GM23338 (cell line): ENCODE data around the gene BBX. TPM values are rescaled to one million over a fixed set of nuclear protein-coding genes. Genes with fewer than 3 reads are reported as not detected.

Source experiments
- ATAC-seq: fragments of 200-7000 bp; cut with Tn5 transposase; 3 replicates; pipeline ENCODE4 v1.9.1; 2020
- DNase-seq: peaks from one replicate; pipeline ENCODE4 v3.0.0-alpha.2; 2015; ENCODE audit warnings: low spot score
- H2AFZ ChIP-seq: fragments of 200-600 bp; sonication (generic); 2 replicates; pipeline ENCODE4 v1.8.0; 2016; ENCODE audit warnings: antibody characterized with exemption, mild to moderate bottlenecking, moderate library complexity
- H3F3A ChIP-seq: fragments of 200-600 bp; sonication (generic); replicated peaks from 2 replicates; pipeline ENCODE4 v1.8.0; 2017; ENCODE audit warnings: antibody characterized with exemption, mixed run types, low read depth
- H3K27ac ChIP-seq: fragments of 200-600 bp; sonication (generic); 2 replicates; pipeline ENCODE4 v1.6.1; 2016; ENCODE audit warnings: low read depth
- H3K27me3 ChIP-seq: fragments of 200-600 bp; sonication (generic); 2 replicates; pipeline ENCODE4 v1.8.0; 2016; ENCODE audit warnings: mild to moderate bottlenecking, mixed run types, moderate library complexity; ENCODE audit not compliant: insufficient read depth
- H3K36me3 ChIP-seq: fragments of 200-600 bp; sonication (generic); 2 replicates; pipeline ENCODE4 v1.8.0; 2016; ENCODE audit warnings: mild to moderate bottlenecking; ENCODE audit not compliant: insufficient read depth
- H3K4me1 ChIP-seq: fragments of 200-600 bp; sonication (generic); 2 replicates; pipeline ENCODE4 v1.8.0; 2016; ENCODE audit warnings: mild to moderate bottlenecking, moderate library complexity; ENCODE audit not compliant: insufficient read depth
- H3K4me2 ChIP-seq: fragments of 200-600 bp; sonication (generic); 2 replicates; pipeline ENCODE4 v1.7.1; 2017; ENCODE audit warnings: mixed run types
- H3K4me3 ChIP-seq: fragments of 200-600 bp; sonication (generic); 2 replicates; pipeline ENCODE4 v1.6.1; 2016; ENCODE audit warnings: mixed run types
- H3K79me2 ChIP-seq: fragments of 200-600 bp; sonication (generic); replicated peaks from 2 replicates; pipeline ENCODE4 v1.8.0; 2017; ENCODE audit warnings: mild to moderate bottlenecking; ENCODE audit not compliant: insufficient read depth
- H3K9me2 ChIP-seq: fragments of 200-600 bp; sonication (generic); 2 replicates; pipeline ENCODE4 v1.8.0; 2017; ENCODE audit not compliant: insufficient read depth
- H4K20me1 ChIP-seq: fragments of 200-600 bp; sonication (generic); replicated peaks from 2 replicates; pipeline ENCODE4 v1.8.0; 2017; ENCODE audit warnings: mild to moderate bottlenecking; ENCODE audit not compliant: insufficient read depth
- H3K27ac Mint-ChIP-seq: 2 replicates; pipeline ENCODE4 v1.8.0; 2020; ENCODE audit warnings: inconsistent platforms, mild to moderate bottlenecking, moderate library complexity, mixed read lengths
- H3K27me3 Mint-ChIP-seq: 3 replicates; pipeline ENCODE4 v1.8.0; 2022; ENCODE audit warnings: low read depth, mild to moderate bottlenecking, moderate library complexity, mixed read lengths, inconsistent platforms; ENCODE audit not compliant: insufficient read depth, poor library complexity
- H3K36me3 Mint-ChIP-seq: 3 replicates; pipeline ENCODE4 v1.8.0; 2021; ENCODE audit warnings: low read depth, mild to moderate bottlenecking, inconsistent platforms, moderate library complexity, mixed read lengths
- H3K4me1 Mint-ChIP-seq: 3 replicates; pipeline ENCODE4 v1.8.0; 2020; ENCODE audit warnings: mild to moderate bottlenecking, inconsistent platforms, mixed read lengths
- H3K4me3 Mint-ChIP-seq: 3 replicates; pipeline ENCODE4 v1.8.0; 2021; ENCODE audit warnings: moderate library complexity, mild to moderate bottlenecking, inconsistent platforms, mixed read lengths
- H3K9me3 Mint-ChIP-seq: 3 replicates; pipeline ENCODE4 v1.8.0; 2020; ENCODE audit warnings: moderate library complexity, mild to moderate bottlenecking, inconsistent platforms, mixed read lengths
- EZH2phosphoT487 ChIP-seq: fragments of 200-600 bp; sonication (generic); IDR thresholded peaks from one replicate; pipeline ENCODE4 v1.8.1; 2018; ENCODE audit warnings: antibody characterized with exemption; ENCODE audit not compliant: unreplicated experiment
- JUNB ChIP-seq: IDR thresholded peaks from one replicate; pipeline ENCODE4 v1.6.1; 2016; ENCODE audit warnings: antibody characterized with exemption; ENCODE audit not compliant: unreplicated experiment
- NANOG ChIP-seq: IDR thresholded peaks from 2 replicates; pipeline ENCODE4 v1.6.1; 2016; ENCODE audit warnings: antibody characterized with exemption, borderline replicate concordance
- POLR2AphosphoS5 ChIP-seq: IDR thresholded peaks from 2 replicates; pipeline ENCODE4 v1.6.1; 2016; ENCODE audit warnings: antibody characterized with exemption, low read depth
- STAT1 ChIP-seq: IDR thresholded peaks from one replicate; pipeline ENCODE4 v1.6.1; 2016; ENCODE audit warnings: antibody characterized with exemption; ENCODE audit not compliant: unreplicated experiment
- polyA plus RNA-seq: library from polyadenylated mRNA; unstranded; fragments of >200 nt; fragmentation: Nextera tagmentation; extraction: Ambion mirVana; gene quantifications from 2 replicates; pipeline ENCODE4 v1.2.1, GENCODE V29; 2016
- total RNA-seq: library from RNA; depleted of rRNA; stranded (reverse); fragments of >200 nt; shearing (Covaris generic); gene quantifications from 2 replicates; pipeline ENCODE4 v1.2.3, GENCODE V29; 2014
- TF ChIP-seq, protein P1 (sequence below): fragments of 250-450 bp; sonication (Bioruptor Pico); IDR thresholded peaks from 2 replicates; pipeline ENCODE4 v1.5.0; 2020; ENCODE audit warnings: mild to moderate bottlenecking, moderate library complexity
- TF ChIP-seq, protein P2 (sequence below), 2 experiments: fragments of 200-600 bp in 1 of 2; sonication (generic) in 1 of 2; conservative IDR thresholded peaks; 2 replicates each; pipeline versions ENCODE4 v1.5.1 to v1.6.1; 2016 to 2017; ENCODE audit warnings: antibody characterized with exemption in 2 of 2, low read depth in 2 of 2, mild to moderate bottlenecking in 2 of 2, moderate library complexity in 1 of 2
- TF ChIP-seq, protein P3 (sequence below): IDR thresholded peaks from one replicate; pipeline ENCODE4 v1.6.1; 2018; ENCODE audit warnings: antibody characterized with exemption; ENCODE audit not compliant: unreplicated experiment

BBX gene
- total and polyA plus RNA-seq, 2 experiments from 2014 or later: 35.2 to 44.1 TPM

DNA sequence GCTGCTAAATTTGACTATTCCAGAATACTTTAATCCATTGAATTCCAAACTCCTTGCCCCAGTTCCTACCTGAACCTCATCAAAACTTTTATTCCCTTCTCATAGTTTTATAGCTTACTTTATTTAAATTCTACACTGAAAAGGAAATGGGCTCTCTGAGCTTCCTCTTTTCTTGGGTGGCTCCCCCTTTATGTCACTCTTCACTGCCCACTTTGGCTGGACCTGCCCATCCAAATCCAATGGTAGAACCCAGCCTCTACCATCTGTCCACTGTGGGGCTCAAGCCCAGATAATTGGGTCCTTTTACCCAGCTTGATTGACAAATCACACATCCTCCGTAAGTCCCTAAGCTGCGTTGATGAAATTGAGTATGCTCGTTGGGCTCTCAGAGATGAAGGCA lies 216.5 kb downstream of the BBX start:
- Mint-ChIP-seq H3K27ac (0 out of 2 replicates have a peak overlapping the region, but pooled peaks have one; percentile 6), H3K27me3 (no peaks in the 10 kb centered on the region), H3K4me3 (no peak overlapping the region), H3K36me3 (no peaks in the 10 kb centered on the region), H3K4me1 (peaks cover 7% of the 10 kb centered on the region), H3K9me3 (no peaks in the 10 kb centered on the region)
- Histone ChIP-seq H3K27ac (no peak overlapping the region), H3K27me3 (no peaks in the 10 kb centered on the region), H3K4me2 (no peak overlapping the region), H3K4me3 (no peak overlapping the region), H4K20me1 (no peaks in the 10 kb centered on the region), H3K4me1 (peaks cover 5% of the 10 kb centered on the region; the same call in 1 of the 2 replicates), H2AFZ (no peak overlapping the region), H3K9me2 (no peaks in the 10 kb centered on the region), H3K79me2 (no peaks in the 10 kb centered on the region), H3F3A (no peaks in the 10 kb centered on the region), H3K36me3 (no peaks in the 10 kb centered on the region)
- no peak for DNase-seq
- no peak for ATAC-seq
- TF ChIP-seq, protein P1, sequence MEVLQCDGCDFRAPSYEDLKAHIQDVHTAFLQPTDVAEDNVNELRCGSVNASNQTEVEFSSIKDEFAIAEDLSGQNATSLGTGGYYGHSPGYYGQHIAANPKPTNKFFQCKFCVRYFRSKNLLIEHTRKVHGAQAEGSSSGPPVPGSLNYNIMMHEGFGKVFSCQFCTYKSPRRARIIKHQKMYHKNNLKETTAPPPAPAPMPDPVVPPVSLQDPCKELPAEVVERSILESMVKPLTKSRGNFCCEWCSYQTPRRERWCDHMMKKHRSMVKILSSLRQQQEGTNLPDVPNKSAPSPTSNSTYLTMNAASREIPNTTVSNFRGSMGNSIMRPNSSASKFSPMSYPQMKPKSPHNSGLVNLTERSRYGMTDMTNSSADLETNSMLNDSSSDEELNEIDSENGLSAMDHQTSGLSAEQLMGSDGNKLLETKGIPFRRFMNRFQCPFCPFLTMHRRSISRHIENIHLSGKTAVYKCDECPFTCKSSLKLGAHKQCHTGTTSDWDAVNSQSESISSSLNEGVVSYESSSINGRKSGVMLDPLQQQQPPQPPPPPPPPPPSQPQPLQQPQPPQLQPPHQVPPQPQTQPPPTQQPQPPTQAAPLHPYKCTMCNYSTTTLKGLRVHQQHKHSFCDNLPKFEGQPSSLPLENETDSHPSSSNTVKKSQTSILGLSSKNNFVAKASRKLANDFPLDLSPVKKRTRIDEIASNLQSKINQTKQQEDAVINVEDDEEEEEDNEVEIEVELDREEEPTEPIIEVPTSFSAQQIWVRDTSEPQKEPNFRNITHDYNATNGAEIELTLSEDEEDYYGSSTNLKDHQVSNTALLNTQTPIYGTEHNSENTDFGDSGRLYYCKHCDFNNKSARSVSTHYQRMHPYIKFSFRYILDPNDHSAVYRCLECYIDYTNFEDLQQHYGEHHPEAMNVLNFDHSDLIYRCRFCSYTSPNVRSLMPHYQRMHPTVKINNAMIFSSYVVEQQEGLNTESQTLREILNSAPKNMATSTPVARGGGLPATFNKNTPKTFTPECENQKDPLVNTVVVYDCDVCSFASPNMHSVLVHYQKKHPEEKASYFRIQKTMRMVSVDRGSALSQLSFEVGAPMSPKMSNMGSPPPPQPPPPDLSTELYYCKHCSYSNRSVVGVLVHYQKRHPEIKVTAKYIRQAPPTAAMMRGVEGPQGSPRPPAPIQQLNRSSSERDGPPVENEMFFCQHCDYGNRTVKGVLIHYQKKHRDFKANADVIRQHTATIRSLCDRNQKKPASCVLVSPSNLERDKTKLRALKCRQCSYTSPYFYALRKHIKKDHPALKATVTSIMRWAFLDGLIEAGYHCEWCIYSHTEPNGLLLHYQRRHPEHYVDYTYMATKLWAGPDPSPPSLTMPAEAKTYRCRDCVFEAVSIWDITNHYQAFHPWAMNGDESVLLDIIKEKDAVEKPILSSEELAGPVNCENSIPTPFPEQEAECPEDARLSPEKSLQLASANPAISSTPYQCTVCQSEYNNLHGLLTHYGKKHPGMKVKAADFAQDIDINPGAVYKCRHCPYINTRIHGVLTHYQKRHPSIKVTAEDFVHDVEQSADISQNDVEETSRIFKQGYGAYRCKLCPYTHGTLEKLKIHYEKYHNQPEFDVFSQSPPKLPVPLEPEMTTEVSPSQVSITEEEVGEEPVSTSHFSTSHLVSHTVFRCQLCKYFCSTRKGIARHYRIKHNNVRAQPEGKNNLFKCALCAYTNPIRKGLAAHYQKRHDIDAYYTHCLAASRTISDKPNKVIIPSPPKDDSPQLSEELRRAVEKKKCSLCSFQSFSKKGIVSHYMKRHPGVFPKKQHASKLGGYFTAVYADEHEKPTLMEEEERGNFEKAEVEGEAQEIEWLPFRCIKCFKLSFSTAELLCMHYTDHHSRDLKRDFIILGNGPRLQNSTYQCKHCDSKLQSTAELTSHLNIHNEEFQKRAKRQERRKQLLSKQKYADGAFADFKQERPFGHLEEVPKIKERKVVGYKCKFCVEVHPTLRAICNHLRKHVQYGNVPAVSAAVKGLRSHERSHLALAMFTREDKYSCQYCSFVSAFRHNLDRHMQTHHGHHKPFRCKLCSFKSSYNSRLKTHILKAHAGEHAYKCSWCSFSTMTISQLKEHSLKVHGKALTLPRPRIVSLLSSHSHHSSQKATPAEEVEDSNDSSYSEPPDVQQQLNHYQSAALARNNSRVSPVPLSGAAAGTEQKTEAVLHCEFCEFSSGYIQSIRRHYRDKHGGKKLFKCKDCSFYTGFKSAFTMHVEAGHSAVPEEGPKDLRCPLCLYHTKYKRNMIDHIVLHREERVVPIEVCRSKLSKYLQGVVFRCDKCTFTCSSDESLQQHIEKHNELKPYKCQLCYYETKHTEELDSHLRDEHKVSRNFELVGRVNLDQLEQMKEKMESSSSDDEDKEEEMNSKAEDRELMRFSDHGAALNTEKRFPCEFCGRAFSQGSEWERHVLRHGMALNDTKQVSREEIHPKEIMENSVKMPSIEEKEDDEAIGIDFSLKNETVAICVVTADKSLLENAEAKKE (CRISPR knock-in tag): no peak
- TF ChIP-seq EZH2phosphoT487 (no peak), NANOG (no peak), POLR2AphosphoS5 (no peak), STAT1 (no peak), JUNB (no peak)
- TF ChIP-seq, protein P2, sequence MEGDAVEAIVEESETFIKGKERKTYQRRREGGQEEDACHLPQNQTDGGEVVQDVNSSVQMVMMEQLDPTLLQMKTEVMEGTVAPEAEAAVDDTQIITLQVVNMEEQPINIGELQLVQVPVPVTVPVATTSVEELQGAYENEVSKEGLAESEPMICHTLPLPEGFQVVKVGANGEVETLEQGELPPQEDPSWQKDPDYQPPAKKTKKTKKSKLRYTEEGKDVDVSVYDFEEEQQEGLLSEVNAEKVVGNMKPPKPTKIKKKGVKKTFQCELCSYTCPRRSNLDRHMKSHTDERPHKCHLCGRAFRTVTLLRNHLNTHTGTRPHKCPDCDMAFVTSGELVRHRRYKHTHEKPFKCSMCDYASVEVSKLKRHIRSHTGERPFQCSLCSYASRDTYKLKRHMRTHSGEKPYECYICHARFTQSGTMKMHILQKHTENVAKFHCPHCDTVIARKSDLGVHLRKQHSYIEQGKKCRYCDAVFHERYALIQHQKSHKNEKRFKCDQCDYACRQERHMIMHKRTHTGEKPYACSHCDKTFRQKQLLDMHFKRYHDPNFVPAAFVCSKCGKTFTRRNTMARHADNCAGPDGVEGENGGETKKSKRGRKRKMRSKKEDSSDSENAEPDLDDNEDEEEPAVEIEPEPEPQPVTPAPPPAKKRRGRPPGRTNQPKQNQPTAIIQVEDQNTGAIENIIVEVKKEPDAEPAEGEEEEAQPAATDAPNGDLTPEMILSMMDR (conservative IDR thresholded peaks at IDR 0.05; ENCODE audit: low read depth in 2 of 2): no peak
- TF ChIP-seq, protein P3, sequence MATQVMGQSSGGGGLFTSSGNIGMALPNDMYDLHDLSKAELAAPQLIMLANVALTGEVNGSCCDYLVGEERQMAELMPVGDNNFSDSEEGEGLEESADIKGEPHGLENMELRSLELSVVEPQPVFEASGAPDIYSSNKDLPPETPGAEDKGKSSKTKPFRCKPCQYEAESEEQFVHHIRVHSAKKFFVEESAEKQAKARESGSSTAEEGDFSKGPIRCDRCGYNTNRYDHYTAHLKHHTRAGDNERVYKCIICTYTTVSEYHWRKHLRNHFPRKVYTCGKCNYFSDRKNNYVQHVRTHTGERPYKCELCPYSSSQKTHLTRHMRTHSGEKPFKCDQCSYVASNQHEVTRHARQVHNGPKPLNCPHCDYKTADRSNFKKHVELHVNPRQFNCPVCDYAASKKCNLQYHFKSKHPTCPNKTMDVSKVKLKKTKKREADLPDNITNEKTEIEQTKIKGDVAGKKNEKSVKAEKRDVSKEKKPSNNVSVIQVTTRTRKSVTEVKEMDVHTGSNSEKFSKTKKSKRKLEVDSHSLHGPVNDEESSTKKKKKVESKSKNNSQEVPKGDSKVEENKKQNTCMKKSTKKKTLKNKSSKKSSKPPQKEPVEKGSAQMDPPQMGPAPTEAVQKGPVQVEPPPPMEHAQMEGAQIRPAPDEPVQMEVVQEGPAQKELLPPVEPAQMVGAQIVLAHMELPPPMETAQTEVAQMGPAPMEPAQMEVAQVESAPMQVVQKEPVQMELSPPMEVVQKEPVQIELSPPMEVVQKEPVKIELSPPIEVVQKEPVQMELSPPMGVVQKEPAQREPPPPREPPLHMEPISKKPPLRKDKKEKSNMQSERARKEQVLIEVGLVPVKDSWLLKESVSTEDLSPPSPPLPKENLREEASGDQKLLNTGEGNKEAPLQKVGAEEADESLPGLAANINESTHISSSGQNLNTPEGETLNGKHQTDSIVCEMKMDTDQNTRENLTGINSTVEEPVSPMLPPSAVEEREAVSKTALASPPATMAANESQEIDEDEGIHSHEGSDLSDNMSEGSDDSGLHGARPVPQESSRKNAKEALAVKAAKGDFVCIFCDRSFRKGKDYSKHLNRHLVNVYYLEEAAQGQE: no peak
